ENCODE data around the gene EPS8L3. TPM values are rescaled to one million over a fixed set of nuclear protein-coding genes. Genes with fewer than 3 reads are reported as not detected.
A peak's percentile ranks its signal among the peaks of the same experiment; 100 is the strongest.

EPS8L3 gene
- total and polyA plus RNA-seq, 2 of the 4 experiments (the other 2 are of a cell fraction): not detected

DNA sequence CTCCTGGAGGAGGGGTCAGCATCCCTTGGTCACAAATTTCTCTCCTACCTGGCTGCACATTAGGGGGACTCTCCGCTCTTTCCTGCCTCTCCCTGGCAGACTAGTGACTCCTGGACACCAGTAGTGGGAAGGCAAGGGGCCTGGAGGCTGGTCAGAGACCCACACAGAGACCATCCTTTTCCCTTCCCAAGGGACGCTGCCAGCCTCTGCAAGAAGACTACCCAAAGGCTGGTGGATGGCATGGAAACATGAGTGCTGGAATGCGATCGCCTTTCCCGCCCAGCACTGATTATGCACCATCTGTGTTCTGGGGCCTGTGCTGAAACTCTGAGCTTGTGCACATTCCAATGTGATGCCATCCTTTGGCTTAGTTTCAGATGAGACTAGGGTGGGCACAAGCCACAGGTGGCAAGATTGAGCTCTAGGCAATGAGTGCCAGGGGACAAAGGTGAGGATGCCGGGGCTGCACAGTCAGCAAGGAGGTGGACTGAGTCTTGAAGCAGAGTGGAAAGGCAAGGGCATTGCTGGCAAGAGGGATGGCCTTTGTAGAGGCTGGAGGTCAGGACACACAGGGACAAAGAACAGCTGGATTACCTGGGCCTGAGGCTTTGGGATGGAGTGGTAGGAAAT is 12.6 kb upstream of the EPS8L3 start:
- ChIA-PET CTCF (interaction anchor here (0.9 to 4.5 kb wide), 11 partner anchors 101 to 330 kb away, joined by 4 to 69 read pairs (median 6); partner anchors contain the start of gene AHCYL1), POLR2A (ENCODE audit: unreplicated experiment) (interaction anchor here (0.5 kb wide), 1 partner anchor 253 kb away, joined by 9 read pairs; no protein-coding TSS in a partner anchor)
- no peak overlapping the region for H2BK5ac ChIP-seq (ENCODE audit: low read depth, low read length, poor library complexity, severe bottlenecking)
- DNase-seq (no peak), ATAC-seq (ENCODE audit: low read depth) (no peak)
- peak overlapping the region; percentile 79; the same call in 1 of the 2 replicates for H2AK5ac ChIP-seq (ENCODE audit: low read depth, low read length)
- H3K9me3 ChIP-seq (ENCODE audit: control insufficient read depth, insufficient read depth, low read length): no peaks in the 10 kb centered on the region
- BruUV-seq (replicated peaks): no TSS peak
- H3K18ac ChIP-seq (ENCODE audit: low read depth, low read length): no peak overlapping the region
- H3K4me3 ChIP-seq (ENCODE audit: insufficient read depth, low read depth, low read length): no peak overlapping the region
- H3K4ac ChIP-seq (ENCODE audit: low read depth, low read length): no peak overlapping the region
- no peak for TF ChIP-seq SMC3 (IDR thresholded peaks at IDR 0.05; ENCODE audit: low read depth, low read length)
- no peak for TF ChIP-seq BHLHE40 (IDR thresholded peaks at IDR 0.05; ENCODE audit: low read depth, low read length)
- no peak for TF ChIP-seq NFE2L2 (IDR thresholded peaks at IDR 0.05; ENCODE audit: low read depth, low read length)
- TF ChIP-seq USF2 (IDR thresholded peaks at IDR 0.05; ENCODE audit: low read depth, low read length): no peak
- TF ChIP-seq FOS (IDR thresholded peaks at IDR 0.05; ENCODE audit: low read depth, low read length): no peak
- no peak for TF ChIP-seq POLR2A (IDR thresholded peaks at IDR 0.05; ENCODE audit: low read depth, low read length)
- peaks cover 19% of the 10 kb centered on the region for H3K4me1 ChIP-seq (ENCODE audit: control insufficient read depth, insufficient read depth, low read length)
- in situ Hi-C loops (cut with MboI; ENCODE audit: low sequenced_read_pairs): loop anchor here (5.0 to 25.0 kb wide), 2 partner anchors 136 to 211 kb away; partner anchors contain the start of gene CSF1
- no peaks in the 10 kb centered on the region for H4K20me1 ChIP-seq (ENCODE audit: insufficient read depth, low read length)
- peak overlapping the region; percentile 51 for H2BK20ac ChIP-seq (ENCODE audit: low read depth, low read length)
- H3K27ac ChIP-seq (ENCODE audit: insufficient read depth, low read length): no peak overlapping the region
- H3K9ac ChIP-seq (ENCODE audit: low read depth, low read length): no peak overlapping the region
- no peak overlapping the region for H3K56ac ChIP-seq (ENCODE audit: extremely low read depth, insufficient read depth, low read length)
- no peak overlapping the region for H4K8ac ChIP-seq (ENCODE audit: low read depth in 2 of 2, low read length in 2 of 2)
- no peaks in the 10 kb centered on the region for H3K36me3 ChIP-seq (ENCODE audit: control insufficient read depth, insufficient read depth, low read length)
- no peak overlapping the region for H4K91ac ChIP-seq (ENCODE audit: insufficient read depth, low read depth, low read length)
- peak overlapping the region; percentile 2; the same call in 1 of the 3 replicates for H2BK15ac ChIP-seq (ENCODE audit: low read depth, low read length)
- no peak overlapping the region for H2AFZ ChIP-seq (replicated peaks; ENCODE audit: low read length, poor library complexity)
- H3K9me1 ChIP-seq (ENCODE audit: insufficient read depth, low read length): peaks cover 11% of the 10 kb centered on the region
- no peaks in the 10 kb centered on the region for H3K27me3 ChIP-seq (ENCODE audit: control insufficient read depth, insufficient read depth, low read length)
- intact Hi-C loops (cut with micrococcal nuclease): loop anchor here (5.0 kb wide), 1 partner anchor 331 kb away; no protein-coding TSS in a partner anchor
- H3K4me2 ChIP-seq (ENCODE audit: low read depth, low read length): no peak overlapping the region
- dilution Hi-C loops (cut with HindIII; ENCODE audit: low sequenced_read_pairs, unreplicated experiment): no loop called here
- no peaks in the 10 kb centered on the region for H3K79me1 ChIP-seq (ENCODE audit: low read depth in 1 of 2, low read length in 2 of 2)
- 0 out of 2 replicates have a peak overlapping the region, but pooled peaks have one; percentile 85 for H2BK120ac ChIP-seq (ENCODE audit: low read depth, low read length)
- H4K5ac ChIP-seq (ENCODE audit: low read depth, low read length): no peak overlapping the region
- H3K14ac ChIP-seq (replicated peaks; ENCODE audit: low read depth, low read length): no peak overlapping the region
- peak overlapping the region; percentile 84 for H2AK9ac ChIP-seq (replicated peaks; ENCODE audit: low read depth, low read length, poor library complexity)
- H3K23ac ChIP-seq (ENCODE audit: low read depth, low read length): no peak overlapping the region
- 81% methylated on average over 4 of the region's 6 CpGs; no CpG with 5 or more reads in 1 of the 2 experiments for WGBS, 2 experiments (ENCODE audit: extremely low coverage in 2 of 2, insufficient read length in 1 of 2)

Measured in IMR-90 (cell line).